Chondrocyte (in vitro differentiated cells): Measurements from ENCODE around the gene QSER1. TPM values are rescaled to one million over a fixed set of nuclear protein-coding genes. Genes with fewer than 3 reads are reported as not detected.

Source experiments
- DNase-seq: peaks from one replicate; pipeline ENCODE4 v3.0.0; 2021; ENCODE audit warnings: mixed read lengths, low spot score
- H3K27ac Mint-ChIP-seq: one replicate; pipeline ENCODE4 v1.8.0; 2021; ENCODE audit warnings: mild to moderate bottlenecking, moderate library complexity, mixed read lengths; ENCODE audit not compliant: unreplicated experiment
- H3K27me3 Mint-ChIP-seq: 2 replicates; pipeline ENCODE4 v1.8.0; 2021; ENCODE audit warnings: low read depth, mixed read lengths
- H3K36me3 Mint-ChIP-seq: 2 replicates; pipeline ENCODE4 v1.8.0; 2021; ENCODE audit warnings: low read depth, mixed read lengths
- H3K4me1 Mint-ChIP-seq: 2 replicates; pipeline ENCODE4 v1.8.0; 2021; ENCODE audit warnings: low read depth, mild to moderate bottlenecking, mixed read lengths
- H3K4me3 Mint-ChIP-seq: one replicate; pipeline ENCODE4 v1.8.0; 2021; ENCODE audit warnings: mild to moderate bottlenecking, moderate library complexity, mixed read lengths; ENCODE audit not compliant: unreplicated experiment
- H3K9me3 Mint-ChIP-seq: 2 replicates; pipeline ENCODE4 v1.8.0; 2021; ENCODE audit warnings: low read depth, mixed read lengths
- total RNA-seq: library from RNA; stranded (reverse); gene quantifications from 3 replicates; pipeline ENCODE4 v1.2.1, GENCODE V29; 2021
- TF ChIP-seq, protein P1 (sequence below): fragments of 200-600 bp; sonication (generic); IDR thresholded peaks from 2 replicates; pipeline ENCODE4 v1.5.0; 2021; ENCODE audit warnings: antibody characterized with exemption, mild to moderate bottlenecking, moderate library complexity

Gene QSER1
- total RNA-seq, 1 donor from 2014 or later: 19.9 TPM

DNA sequence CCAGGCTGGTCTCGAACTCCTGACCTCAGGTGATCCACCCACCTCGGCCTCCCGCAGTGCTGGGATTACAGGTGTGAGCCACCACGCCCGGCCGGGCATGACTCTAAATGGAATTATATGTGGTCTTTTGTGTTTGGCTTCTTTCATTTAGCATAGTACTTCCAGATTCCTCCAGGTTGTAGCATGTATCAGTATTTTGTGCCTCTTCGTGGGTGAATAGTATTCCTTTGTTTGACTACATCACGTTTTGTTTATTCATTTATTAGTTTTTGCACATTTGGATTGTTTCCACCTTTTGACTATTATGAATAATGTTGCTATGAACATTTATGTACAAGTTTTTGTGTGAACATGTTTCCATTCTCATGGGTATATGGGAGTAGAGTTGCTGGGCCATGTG is 24.4 kb downstream of the QSER1 start:
- no peak overlapping the region for H3K4me3 Mint-ChIP-seq
- H3K27me3 Mint-ChIP-seq: no peaks in the 10 kb centered on the region
- no peaks in the 10 kb centered on the region for H3K9me3 Mint-ChIP-seq
- H3K4me1 Mint-ChIP-seq: peaks cover 5% of the 10 kb centered on the region
- DNase-seq: no peak
- H3K27ac Mint-ChIP-seq: no peak overlapping the region
- TF ChIP-seq, protein P1, sequence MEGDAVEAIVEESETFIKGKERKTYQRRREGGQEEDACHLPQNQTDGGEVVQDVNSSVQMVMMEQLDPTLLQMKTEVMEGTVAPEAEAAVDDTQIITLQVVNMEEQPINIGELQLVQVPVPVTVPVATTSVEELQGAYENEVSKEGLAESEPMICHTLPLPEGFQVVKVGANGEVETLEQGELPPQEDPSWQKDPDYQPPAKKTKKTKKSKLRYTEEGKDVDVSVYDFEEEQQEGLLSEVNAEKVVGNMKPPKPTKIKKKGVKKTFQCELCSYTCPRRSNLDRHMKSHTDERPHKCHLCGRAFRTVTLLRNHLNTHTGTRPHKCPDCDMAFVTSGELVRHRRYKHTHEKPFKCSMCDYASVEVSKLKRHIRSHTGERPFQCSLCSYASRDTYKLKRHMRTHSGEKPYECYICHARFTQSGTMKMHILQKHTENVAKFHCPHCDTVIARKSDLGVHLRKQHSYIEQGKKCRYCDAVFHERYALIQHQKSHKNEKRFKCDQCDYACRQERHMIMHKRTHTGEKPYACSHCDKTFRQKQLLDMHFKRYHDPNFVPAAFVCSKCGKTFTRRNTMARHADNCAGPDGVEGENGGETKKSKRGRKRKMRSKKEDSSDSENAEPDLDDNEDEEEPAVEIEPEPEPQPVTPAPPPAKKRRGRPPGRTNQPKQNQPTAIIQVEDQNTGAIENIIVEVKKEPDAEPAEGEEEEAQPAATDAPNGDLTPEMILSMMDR: no peak
- H3K36me3 Mint-ChIP-seq: no peaks in the 10 kb centered on the region

DNA sequence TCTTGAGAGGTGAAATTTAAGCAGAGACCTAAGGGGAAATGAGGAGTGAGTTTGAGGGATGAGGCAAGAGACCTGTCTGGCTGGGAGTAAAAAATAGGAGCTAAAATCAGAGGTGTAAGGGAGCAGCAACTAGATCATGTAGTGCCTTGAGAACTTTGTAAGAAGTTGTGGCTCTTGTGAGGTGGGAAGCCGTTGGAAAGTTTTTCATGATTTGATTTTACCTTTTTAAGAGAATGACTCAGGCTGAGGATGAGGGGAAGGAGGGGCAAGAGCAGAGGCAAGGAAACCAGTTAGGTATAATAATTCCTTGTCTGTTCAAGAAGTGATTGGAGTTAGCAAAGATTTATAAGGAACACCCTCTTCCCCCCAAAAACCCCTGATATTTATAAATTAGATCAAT is 25.8 kb downstream of the QSER1 start:
- Mint-ChIP-seq H3K36me3 (no peaks in the 10 kb centered on the region), H3K27ac (peak overlapping the region; percentile 39), H3K9me3 (no peaks in the 10 kb centered on the region), H3K4me3 (no peak overlapping the region), H3K27me3 (no peaks in the 10 kb centered on the region), H3K4me1 (peaks cover 5% of the 10 kb centered on the region)
- no peak for DNase-seq
- TF ChIP-seq, protein P1: no peak

DNA sequence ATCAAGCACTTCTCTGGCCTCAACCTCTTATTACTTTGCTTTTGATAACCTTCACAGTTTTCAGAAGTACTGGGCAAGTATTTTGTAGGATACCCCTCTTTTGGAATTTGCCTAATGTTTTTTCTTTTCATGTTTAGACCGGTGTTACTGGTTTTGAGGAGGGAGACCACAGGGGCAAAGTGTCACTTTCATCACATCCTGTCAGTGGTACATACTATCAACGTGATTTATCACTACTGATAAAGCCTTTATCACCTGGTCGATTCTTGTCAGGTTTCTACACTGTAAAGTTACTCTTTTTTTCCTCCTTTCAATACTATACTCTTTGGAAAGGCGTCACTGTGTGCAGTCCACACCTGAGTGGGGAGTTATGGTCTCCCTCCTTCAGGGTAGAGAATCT is 26.7 kb downstream of the QSER1 start:
- no peak overlapping the region for H3K4me3 Mint-ChIP-seq
- H3K27ac Mint-ChIP-seq: no peak overlapping the region
- H3K36me3 Mint-ChIP-seq: no peaks in the 10 kb centered on the region

DNA sequence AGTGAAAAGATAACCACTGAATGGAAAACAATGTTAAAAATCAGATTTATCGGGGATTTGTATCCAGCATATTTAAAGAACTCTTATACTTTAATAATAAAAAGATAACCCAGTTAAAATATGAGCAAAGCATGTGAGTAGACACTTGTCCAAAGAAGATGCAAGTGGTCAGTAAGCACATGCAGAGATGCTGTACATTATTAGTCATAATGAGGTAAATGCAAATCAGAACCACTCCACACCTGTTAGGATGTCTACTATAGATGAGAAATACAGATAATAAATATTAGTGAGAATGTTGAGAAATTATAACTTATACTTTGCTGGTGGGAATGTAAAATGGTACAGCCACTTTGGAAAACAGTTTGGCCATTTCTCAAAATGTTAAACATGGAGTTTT is 28.0 kb downstream of the QSER1 start:
- Mint-ChIP-seq H3K36me3 (no peaks in the 10 kb centered on the region), H3K9me3 (no peaks in the 10 kb centered on the region), H3K27me3 (no peaks in the 10 kb centered on the region), H3K4me3 (no peak overlapping the region), H3K27ac (no peak overlapping the region), H3K4me1 (peaks cover 5% of the 10 kb centered on the region)
- DNase-seq: no peak
- TF ChIP-seq, protein P1: no peak

More for the DNA sequence above, 26.7 kb downstream of the QSER1 start:
- TF ChIP-seq, protein P1: no peak
- DNase-seq: no peak
- Mint-ChIP-seq H3K9me3 (no peaks in the 10 kb centered on the region), H3K4me1 (peaks cover 5% of the 10 kb centered on the region), H3K27me3 (no peaks in the 10 kb centered on the region)

DNA sequence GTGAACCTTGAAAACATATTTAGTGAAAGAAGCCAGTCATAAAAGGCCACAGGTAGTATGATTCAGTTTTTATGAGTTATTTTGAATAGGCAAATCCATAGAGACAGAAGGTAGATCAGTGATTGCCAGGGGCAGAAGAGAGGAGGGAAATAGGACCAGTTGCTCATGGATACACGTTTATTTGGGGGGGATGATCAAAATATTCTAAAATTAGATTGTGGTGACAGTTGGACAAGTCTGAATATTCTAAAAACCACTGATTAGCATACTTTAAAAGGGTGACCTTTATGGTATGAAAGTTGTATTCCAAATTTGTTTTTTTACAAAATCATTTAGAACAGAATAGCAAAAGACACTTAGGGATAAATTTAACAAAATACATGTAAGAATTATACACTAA is 28.6 kb downstream of the QSER1 start:
- no peaks in the 10 kb centered on the region for H3K9me3 Mint-ChIP-seq
- peaks cover 5% of the 10 kb centered on the region for H3K4me1 Mint-ChIP-seq
- TF ChIP-seq, protein P1: no peak
- H3K27ac Mint-ChIP-seq: no peak overlapping the region
- DNase-seq: no peak
- no peaks in the 10 kb centered on the region for H3K36me3 Mint-ChIP-seq
- no peaks in the 10 kb centered on the region for H3K27me3 Mint-ChIP-seq
- no peak overlapping the region for H3K4me3 Mint-ChIP-seq
